HG03342 (cell line): ENCODE measurements around the gene OR2B2.

Source experiments
- ATAC-seq: cut with Tn5 transposase; IDR thresholded peaks from one replicate; pipeline ENCODE4 v1.9.1; 2021; ENCODE audit warnings: mild to moderate bottlenecking, moderate library complexity; ENCODE audit not compliant: unreplicated experiment

OR2B2 gene

GRCh38 chr6:27867945-27868300 is 44.3 kb downstream of the OR2B2 start:
- ATAC-seq: no peak

GRCh38 chr6:27867051-27867944 is 44.9 kb downstream of the OR2B2 start:
- peak; percentile 24 for ATAC-seq

- peak; percentile 13 for ATAC-seq
These were observed 45.7 kb downstream of the OR2B2 start for GRCh38 chr6:27866357-27867050.

GRCh38 chr6:27865850-27866356 is 46.3 kb downstream of the OR2B2 start:
- peak; percentile 12 for ATAC-seq

GRCh38 chr6:27864906-27865849 is 47.0 kb downstream of the OR2B2 start:
- ATAC-seq: peak; percentile 57

- no peak for ATAC-seq
These were observed 48.0 kb downstream of the OR2B2 start for GRCh38 chr6:27863962-27864905.

- ATAC-seq: no peak
These were observed 49.7 kb downstream of the OR2B2 start for GRCh38 chr6:27862396-27863066.

GRCh38 chr6:27861861-27862260 is 50.3 kb downstream of the OR2B2 start:
- ATAC-seq: no peak

- no peak for ATAC-seq
These were observed 50.8 kb downstream of the OR2B2 start for GRCh38 chr6:27861276-27861840.
